ENCODE measurements around the gene ARID1B.

GRCh38 chr6:156865019-156865629 lies 87.9 kb downstream of the ARID1B start:
- TF ChIP-seq CTCF (conservative IDR thresholded peaks at IDR 0.05; ENCODE audit: low read depth, low read length) (no peak), EZH2 (IDR thresholded peaks at IDR 0.05; ENCODE audit: borderline replicate concordance, low read depth, low read length, poor library complexity, severe bottlenecking) (no peak)
